GM21526 (cell line): ENCODE results near the gene VAV2.
"Not testable (repeated sequence)": the region's sequence is repeated elsewhere in the genome, so short reads cannot be mapped to it uniquely, and the experiment has no call there.

Experiments
- ATAC-seq: cut with Tn5 transposase; IDR thresholded peaks from one replicate; pipeline ENCODE4 v1.9.1; 2021; ENCODE audit warnings: moderate library complexity; ENCODE audit not compliant: unreplicated experiment, low FRiP score

The VAV2 gene

DNA sequence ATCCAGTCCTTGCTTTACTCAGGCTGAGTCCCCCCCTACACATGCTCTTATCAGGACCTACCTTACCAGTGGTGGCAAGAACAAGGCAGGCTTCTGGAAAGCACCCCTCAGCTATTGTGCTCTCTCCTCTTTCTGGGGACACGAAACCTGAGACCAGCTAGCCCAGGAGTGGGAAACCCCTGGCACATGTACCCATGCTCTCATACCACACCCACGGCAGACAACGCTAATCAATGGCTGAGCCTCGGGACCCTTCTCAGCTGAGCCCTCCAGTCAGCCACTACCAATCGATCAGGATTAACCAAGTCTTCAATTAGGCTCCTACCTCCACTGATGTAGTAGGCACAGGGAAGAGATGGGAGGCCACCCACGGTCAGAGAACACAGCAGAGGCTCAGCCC lies 65.1 kb downstream of the VAV2 start:
- ATAC-seq: no peak

DNA sequence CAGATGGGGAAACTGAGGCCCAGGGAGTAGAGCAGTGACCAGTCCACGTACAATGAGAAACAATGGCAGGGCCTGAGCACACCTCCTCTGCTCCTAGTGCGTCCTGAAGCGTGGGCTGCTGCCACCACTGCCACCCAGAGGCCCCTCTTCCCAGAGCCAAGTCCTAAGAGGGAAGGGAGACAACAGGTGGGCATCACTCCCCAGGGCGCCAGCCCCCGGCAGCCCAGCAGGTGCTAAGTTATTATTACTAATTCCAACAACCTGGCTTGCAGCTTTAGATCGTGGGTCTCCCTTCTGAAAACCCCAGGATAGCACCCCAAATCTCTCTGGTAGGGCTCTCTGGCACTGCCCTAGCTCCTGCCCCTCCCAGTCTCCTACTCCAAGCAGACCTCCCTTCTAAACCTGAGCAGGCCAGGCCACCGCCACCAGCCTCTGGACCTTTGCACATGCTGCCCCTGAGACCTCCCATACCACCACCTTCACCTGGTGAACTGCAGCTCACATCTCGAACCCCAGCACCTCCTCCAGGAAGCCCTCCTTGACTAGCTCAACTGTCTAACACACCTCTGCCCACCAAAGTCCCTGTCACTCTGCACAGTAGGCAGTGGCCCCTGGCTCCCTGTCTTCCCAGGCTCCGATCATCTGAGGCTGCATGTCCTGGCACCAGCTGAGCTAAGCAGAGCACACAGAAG lies 65.8 kb downstream of the VAV2 start:
- no peak for ATAC-seq

DNA sequence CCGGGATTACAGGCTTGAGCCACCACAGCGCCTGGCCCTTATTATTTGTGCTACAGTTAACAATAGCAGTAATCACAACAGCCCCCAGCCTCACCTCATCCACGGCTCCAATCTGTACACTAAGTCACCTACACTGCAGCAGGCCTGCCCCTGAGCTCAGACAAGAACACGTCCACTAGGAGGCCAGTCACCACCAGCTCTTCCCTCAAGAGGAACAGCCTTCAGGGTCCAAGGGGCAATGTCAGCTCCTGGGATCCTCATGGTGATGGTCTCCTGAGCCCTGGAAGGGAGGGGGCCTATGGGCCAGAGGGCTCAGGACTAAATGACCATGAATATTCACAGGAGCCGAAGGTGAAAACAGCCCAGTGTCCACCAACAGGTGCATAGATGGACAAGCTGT lies 67.7 kb downstream of the VAV2 start:
- ATAC-seq: no peak

DNA sequence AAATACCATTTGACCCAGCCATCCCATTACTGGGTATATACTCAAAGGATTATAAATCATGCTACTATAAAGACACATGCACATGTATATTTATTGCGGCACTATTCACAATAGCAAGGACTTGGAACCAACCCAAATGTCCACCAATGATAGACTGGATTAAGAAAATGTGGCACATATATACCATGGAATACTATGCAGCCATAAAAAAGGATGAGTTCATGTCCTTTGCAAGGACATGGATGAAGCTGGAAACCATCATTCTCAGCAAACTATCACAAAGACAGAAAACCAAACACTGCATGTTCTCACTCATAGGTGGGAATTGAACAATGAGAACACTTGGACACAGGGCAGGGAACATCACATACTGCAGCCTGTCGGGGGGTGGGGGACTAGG lies 68.5 kb downstream of the VAV2 start:
- not testable (repeated sequence) for ATAC-seq

DNA sequence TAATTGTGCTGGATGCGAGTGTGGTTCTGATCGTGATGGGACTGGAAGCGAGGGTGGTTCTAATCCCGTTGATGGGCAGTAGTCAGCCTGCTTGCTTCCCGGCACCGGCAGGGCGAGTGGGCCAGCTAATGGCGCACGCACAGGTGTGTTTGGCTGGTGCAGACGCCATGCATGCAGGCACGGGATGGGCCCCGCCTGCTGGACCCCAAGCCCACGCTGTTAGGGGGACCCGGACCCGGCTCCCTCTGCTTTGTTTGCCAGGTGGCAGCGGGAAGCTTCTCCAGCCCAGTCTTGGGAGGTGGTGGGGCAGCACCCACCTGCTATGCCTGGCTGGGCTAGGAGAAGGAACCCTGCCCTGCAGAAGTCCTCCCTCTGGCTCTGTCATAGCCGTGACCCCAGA lies 70.3 kb downstream of the VAV2 start:
- ATAC-seq: no peak

DNA sequence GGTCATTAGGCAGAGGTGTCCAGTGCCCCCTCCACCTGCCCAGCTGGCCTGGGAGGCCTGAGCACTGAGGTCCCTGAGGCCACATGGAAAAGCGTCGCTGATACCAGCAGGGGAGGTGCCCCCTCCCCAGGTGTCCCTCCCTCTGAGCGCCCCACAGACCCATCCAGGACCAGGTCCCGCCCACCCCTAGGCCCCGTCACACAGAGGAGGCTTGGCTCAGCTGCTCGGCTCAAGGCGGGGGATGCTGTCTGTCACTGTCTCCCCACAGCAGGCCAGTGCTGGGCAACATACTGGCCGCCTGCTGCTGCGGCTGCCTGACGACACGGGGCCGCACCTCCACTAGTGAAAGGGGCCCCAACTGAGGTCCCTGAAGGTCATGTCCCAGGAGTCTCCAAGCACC lies 71.7 kb downstream of the VAV2 start:
- ATAC-seq: no peak

DNA sequence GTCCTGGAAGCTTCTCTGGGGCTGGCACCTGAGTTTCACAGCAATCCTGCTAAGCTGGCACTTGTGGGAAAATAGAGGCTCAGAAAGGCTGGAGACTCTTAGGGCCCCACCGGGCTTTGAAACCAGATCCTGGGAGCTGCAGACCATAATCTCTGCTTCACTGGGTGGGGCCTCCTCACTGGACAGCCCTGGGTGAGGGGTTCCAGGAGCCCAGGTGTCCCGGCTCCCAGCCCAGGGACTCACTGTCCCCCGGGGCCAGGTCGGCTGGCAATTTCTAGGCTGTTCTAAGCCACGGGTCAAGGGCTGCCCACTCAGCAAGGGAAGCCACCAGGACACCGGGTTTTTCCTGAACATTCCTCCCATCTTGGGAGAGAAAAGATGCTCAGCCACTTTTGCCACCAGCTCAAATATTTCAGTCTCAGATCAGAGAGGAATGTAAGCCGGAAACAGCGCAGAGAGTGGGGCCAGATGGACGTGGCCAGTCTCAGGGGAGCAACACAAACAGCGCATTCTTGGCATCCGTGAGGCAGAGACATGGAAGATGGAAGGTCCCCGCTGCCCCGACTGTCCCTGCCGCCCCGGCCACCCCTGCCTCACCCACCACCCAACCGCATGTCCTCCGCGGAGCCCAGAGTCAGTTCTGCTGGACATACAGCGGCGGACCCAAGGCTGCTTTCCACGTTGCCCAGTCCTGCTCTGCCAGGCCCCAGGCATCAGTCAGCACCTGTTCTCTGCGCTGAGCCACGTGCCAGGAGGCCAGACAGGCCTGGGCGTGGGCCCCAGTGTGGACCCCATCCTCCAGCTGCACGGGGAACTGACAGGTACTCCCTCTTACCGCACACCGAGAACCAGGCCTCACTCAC lies 72.6 kb downstream of the VAV2 start:
- ATAC-seq: no peak

DNA sequence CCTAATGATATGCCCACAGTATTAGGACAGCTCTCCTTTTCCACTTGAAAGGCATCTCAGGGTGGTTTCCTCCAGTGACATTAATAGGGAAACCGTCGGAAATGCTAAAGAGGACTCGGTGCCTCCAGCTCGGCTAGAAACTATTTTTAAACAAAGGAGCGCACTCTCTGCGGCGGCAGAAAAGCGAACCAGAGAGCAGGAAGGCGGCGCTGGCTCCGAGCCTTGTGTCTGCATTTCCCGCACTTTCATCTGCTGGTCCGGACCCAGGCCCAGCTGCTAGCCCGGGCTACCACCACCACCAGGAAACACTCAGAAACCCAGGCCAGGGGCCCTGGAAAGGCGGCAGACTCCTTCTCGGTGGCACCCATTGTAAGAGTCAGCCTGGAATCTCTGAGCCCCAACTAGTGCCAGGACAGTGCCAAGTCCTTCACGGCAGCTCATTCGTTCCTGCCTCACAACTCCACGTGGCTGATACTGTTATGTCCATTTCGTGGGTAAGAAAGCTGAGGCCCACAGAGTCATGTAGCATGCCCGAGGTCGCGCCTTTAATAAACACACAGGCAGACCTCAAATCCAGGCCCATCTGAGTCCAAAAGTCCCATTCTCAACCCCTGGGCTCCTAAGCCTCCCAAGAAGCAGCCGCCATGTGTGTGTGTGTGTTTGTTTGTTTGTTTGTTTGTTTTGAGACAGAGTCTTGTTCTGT lies 73.9 kb downstream of the VAV2 start:
- no peak for ATAC-seq

DNA sequence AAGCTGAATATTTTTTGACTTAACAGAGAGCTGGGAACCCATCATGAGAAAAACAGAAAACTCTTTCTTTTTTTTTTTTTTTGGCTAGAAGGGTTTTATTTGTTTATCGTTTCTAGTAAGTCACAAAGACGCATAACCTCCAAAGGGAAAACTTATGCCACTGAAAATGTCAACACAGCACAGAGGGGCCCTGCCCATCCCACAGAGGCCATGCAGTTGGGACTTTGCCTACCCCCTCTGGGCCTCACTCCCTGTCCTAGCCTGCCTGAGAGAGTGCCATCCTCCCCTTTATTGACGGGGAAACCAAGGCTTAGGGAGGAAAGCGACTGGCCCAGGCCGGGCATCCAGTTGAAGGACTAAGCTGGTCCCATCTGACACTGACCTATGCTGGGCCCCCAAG lies 74.7 kb downstream of the VAV2 start:
- no peak for ATAC-seq

DNA sequence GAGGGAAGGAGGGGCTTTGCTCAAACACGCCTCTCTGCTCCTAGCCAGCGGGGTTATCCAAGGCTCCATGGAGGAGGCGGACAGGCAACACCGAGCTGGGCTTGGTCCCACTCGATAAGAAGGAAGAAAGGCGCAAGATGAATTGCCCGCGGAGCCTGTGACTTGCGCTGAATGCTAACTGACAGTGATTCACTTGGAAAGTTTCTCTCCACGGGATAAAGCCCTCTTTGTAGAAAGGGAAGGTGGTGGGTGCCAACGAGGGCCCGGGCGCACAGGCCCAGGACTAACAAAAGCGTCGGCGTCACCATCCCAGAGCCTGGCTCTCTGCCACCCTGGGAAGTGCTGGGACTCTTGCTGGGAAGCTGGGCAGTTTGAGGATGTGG lies 76.0 kb downstream of the VAV2 start:
- no peak for ATAC-seq

DNA sequence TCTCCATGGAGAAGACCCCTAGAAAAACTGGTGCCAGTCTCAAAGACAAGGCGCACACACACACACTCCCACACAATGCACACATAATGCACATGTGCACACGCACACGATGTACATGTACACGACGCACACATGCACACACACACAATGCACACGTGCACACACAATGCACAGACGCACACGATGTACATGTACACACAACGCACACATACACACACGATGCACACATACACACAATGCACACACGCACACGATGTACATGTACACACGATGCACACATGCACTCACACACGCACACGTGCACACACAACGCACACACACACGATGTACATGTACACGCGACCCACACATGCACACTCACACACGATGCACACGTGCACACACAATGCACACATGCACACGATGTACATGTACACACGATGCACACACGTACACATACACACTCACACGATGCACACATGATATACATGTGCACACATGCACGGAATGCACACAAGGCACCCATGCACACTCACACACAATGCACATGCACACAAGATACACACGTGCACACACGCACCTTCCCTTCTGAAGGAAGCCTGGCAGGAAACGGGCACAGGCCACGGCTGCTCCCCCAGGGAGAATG lies 76.5 kb downstream of the VAV2 start:
- no peak for ATAC-seq

DNA sequence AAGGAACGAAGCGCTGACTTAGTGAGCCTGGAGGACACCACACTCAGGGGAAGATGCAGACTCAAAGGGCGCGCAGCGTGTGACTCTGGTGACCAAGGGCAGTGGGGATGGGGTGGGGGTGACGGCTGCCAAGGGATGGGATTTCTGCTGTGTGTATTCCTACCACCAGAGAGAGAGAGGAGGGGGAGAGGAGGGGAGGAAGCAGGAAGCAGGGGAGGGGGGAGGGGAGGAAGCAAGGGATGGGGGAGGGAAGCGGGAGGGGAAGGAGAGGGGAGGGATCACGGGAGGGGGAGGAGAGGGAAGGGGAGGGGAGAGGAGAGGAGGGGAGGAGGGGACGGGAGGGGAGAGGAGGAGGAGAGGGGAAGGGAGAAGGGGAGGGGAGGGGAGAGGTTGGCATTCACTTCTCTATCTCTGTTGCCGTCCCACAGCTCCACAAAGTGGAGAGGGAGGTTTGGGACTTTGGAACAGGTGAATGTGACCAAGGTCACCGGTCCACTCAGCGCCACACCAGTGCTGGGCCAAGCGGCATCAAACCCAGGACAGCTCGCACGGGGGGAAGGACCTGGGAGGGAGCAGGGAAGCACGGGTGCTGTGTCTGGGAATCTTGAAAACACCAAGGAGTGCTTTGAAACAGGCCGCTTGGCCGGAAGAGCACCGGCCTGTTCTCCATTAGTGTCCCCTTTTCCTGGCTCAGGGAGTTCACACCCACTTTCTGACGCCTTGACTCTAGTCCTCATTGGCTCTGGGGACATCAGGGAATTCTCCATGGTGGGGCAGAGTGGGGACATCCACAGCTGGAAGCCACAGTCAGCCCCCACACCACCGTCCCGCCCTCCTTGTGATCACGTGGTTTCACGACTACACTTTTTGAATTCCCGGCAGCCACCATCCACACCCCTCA lies 77.4 kb downstream of the VAV2 start:
- ATAC-seq: no peak

DNA sequence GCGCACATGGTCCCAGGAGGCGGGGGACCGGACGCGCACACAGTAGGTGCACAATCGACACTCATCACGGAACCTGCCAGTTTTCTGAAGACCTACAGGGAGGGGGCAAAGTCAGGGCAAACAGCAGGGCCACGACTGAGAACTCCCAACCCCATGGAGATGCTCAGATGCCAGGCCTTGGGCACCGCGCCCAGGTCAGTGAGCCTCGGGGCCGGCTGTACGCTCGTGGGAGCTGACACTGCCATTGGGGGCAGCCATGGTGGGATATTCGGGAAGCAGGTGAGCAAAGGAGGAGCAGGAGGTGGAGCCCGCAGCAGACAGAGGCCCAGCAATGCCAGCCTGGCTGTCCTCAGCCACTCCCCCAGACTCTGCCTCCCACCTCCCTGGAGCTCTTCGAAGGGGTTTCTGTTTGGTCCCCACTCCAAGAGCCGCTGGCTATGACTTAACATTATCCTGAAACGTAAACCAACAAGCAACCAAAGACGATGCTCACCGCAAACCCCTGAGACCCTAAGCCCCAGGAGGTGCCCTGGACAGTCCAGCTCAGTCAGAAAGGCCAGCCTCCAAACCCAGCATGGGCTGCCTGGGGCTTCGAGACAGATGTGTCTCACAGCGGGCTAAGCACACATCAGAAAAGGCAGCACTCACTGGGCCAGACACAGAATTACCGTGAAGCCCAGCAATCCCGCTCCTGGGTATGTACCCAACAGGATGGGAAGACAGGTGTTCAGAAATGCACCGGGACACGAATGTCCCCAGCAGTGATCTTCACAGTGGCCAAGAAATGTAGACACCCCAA lies 78.4 kb downstream of the VAV2 start:
- no peak for ATAC-seq

DNA sequence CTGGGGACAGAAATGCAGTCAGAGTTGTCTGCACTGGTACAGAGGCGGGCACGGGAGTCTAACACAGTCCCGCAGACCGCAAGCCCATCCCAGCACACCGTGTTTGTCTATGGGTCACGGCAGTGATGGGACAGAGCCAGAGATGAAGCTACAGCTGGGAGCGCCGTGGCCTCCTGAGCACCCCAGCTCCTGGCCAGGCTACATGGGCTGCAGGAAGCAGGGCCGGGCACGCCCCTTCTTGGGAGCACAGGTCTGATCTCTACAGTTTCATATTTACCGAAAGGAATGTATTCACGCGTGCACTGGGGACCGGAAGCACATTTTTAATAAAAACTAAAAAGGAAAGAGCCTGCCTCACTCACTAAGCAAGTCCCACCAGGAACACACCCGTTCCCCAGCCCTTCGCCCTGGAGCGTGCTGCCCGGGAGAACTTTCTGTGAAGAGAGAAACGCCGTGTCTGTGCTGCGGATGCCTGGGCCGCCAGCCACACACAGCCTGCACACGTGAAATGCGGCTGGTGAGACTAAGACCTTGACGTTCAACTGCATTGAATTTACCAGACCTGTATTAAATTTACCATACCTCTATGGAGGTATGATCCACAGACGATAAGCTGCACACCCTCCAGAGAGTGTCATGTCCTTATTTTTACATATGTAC lies 81.1 kb downstream of the VAV2 start:
- no peak for ATAC-seq

DNA sequence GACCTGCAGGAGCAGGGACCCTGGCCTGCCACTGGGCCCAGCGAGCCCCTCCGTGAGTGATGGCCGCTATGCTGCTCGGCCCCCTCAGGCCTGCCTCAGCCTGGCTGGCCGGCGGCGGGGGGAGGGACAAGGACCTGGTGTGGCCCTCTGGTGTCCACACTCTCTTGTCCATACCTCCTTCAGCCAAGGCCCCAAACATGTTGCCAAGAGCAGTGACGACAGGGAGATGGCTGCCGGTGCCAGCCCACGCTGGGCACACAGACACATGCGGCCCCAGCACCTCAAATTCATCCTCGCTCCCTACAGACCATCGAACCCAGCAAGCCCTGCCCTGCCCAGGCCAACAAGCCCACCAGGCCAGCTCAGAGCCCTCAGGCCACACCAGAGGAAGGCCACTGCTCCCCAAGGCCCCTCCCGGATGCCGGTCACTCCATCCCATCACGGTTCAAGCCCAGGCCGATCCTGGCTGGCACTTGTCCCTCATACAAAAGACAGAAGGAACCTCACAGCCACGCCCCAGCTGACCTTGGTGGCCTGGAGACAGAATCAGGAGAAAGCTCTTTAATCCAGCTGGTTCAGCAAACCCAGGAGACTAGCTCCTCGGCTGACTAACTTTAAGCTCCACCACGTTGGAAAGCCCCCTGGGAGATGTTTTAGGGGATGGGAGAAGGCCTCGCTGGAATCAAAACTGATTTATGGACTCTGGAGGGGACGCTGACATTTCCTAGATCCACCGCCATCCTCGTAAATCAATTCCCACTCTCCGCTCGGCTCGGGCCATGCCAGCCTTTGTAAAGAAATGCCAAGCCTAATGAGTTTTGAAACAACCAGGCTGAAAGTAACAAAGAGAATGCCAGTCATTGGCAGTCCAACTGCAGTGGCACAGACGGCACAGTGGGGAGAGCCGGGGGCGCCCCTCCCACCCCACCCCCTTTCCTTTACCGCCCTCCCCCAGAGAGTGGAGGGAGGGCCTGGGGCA lies 84.9 kb downstream of the VAV2 start:
- ATAC-seq: no peak

DNA sequence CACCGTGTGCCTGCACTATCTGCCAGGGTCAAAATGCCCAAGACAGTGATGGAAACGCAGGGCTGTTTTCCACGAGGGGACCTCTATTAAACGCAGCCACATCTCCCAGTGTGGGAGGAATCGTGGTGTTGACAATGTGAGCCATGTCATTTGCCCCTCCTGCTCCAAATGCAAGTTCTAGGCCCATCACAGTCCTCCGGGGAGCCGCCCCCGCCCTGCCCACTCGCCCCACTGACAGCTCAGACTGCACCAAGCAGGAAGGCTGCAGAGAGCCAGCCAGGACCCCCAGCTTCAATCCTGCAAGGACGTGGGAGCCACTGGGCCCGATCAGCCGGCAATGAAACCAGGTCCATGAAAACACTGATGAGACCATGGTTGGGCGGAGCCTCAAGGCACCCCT lies 85.9 kb downstream of the VAV2 start:
- ATAC-seq: no peak

DNA sequence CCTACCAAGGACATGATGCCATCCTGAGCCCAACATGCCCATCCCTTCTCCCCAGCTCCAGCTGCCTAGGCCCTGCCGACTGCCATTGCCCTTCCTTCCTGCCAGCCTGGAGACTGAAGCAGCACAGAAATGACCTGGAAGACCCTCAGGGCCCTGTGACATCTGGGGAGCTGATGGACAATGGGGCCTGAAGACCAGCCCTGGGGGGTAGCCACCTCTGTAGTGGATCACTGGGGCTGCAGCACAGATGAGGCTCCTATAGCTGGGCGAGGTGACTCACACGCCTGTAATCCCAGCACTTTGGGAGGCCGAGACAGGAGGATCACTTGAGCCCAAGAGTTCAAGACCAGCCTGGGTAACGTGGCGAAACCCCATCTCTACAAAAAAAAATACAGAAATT lies 86.6 kb downstream of the VAV2 start:
- ATAC-seq: no peak
